Fibroblast of the conjunctiva (primary cell): ENCODE data around the gene RAP1GDS1.

Experiments
- DNase-seq: peaks from one replicate; pipeline ENCODE4 v3.0.0-alpha.2; 2010; ENCODE audit warnings: low read depth

Gene RAP1GDS1

GRCh38 chr4:98260579-98261404, at the start of gene RAP1GDS1:
Gene RAP1GDS1, plus strand, starts transcription at chr4:98261384. Its CDS starts 182 bp downstream, at chr4:98261566.
- peak; percentile 95 for DNase-seq

- DNase-seq = no peak
Measured at GRCh38 chr4:98222306-98222705, 38.9 kb upstream of the RAP1GDS1 start.

GRCh38 chr4:98226396-98226795, 34.8 kb upstream of the RAP1GDS1 start:
- DNase-seq = no peak

GRCh38 chr4:98230961-98231360, 30.2 kb upstream of the RAP1GDS1 start:
- DNase-seq = no peak

GRCh38 chr4:98232202-98232601, 29.0 kb upstream of the RAP1GDS1 start:
- no peak for DNase-seq

GRCh38 chr4:98237204-98237603, 24.0 kb upstream of the RAP1GDS1 start:
- no peak for DNase-seq

- DNase-seq = no peak
Measured at GRCh38 chr4:98242063-98242462, 19.1 kb upstream of the RAP1GDS1 start.

- no peak for DNase-seq
Measured at GRCh38 chr4:98242538-98242937, 18.6 kb upstream of the RAP1GDS1 start.

- DNase-seq = no peak
Measured at GRCh38 chr4:98245226-98245625, 16.0 kb upstream of the RAP1GDS1 start.

GRCh38 chr4:98248934-98249333, 12.2 kb upstream of the RAP1GDS1 start:
- no peak for DNase-seq

GRCh38 chr4:98249831-98250230, 11.4 kb upstream of the RAP1GDS1 start:
- DNase-seq = no peak

GRCh38 chr4:98253499-98253898, 7.7 kb upstream of the RAP1GDS1 start:
- DNase-seq = no peak

- DNase-seq = no peak
Measured at GRCh38 chr4:98260047-98260578, 1.1 kb upstream of the RAP1GDS1 start.

- DNase-seq = peak; percentile 36
Measured at GRCh38 chr4:98261405-98262291, 464 bp downstream of the RAP1GDS1 start.

- DNase-seq = no peak
Measured at GRCh38 chr4:98262431-98262830, 1.2 kb downstream of the RAP1GDS1 start.

GRCh38 chr4:98267498-98267897, 6.3 kb downstream of the RAP1GDS1 start:
- DNase-seq = no peak

GRCh38 chr4:98275145-98275544, 14.0 kb downstream of the RAP1GDS1 start:
- no peak for DNase-seq

- no peak for DNase-seq
Measured at GRCh38 chr4:98283219-98284189, 22.3 kb downstream of the RAP1GDS1 start.

- DNase-seq = no peak
Measured at GRCh38 chr4:98284640-98285046, 23.5 kb downstream of the RAP1GDS1 start.

- no peak for DNase-seq
Measured at GRCh38 chr4:98285676-98286075, 24.5 kb downstream of the RAP1GDS1 start.

GRCh38 chr4:98287328-98287727, 26.1 kb downstream of the RAP1GDS1 start:
- no peak for DNase-seq
